Loucy (cell line): Measurements from ENCODE around the gene SVEP1.

ENCODE experiments used
- H2AFZ ChIP-seq: fragments of 200-600 bp; sonication (generic); 2 replicates; pipeline ENCODE4 v1.6.0; 2016; ENCODE audit warnings: antibody characterized with exemption, mild to moderate bottlenecking, low read length, moderate library complexity
- H3F3A ChIP-seq: fragments of 200-600 bp; 2 replicates; pipeline ENCODE4 v1.6.0; 2016; ENCODE audit warnings: antibody characterized with exemption, low read depth, mild to moderate bottlenecking
- H3K27me3 ChIP-seq: fragments of 200-600 bp; sonication (generic); 2 replicates; pipeline ENCODE4 v1.6.1; 2014; ENCODE audit warnings: low read length, mild to moderate bottlenecking; ENCODE audit not compliant: insufficient read depth, poor library complexity, severe bottlenecking
- H3K36me3 ChIP-seq: fragments of 200-600 bp; sonication (generic); 2 replicates; pipeline ENCODE4 v1.6.1; 2016; ENCODE audit warnings: low read length; ENCODE audit not compliant: insufficient read depth
- H3K4me1 ChIP-seq: fragments of 200-600 bp; sonication (generic); 2 replicates; pipeline ENCODE4 v1.5.1; 2014; ENCODE audit warnings: low read length, mild to moderate bottlenecking; ENCODE audit not compliant: insufficient read depth, poor library complexity, severe bottlenecking
- H3K4me2 ChIP-seq: fragments of 200-600 bp; sonication (generic); 2 replicates; pipeline ENCODE4 v1.6.0; 2014; ENCODE audit warnings: antibody characterized with exemption, low read length, low read depth, mild to moderate bottlenecking; ENCODE audit not compliant: poor library complexity, severe bottlenecking
- H3K4me3 ChIP-seq: fragments of 200-600 bp; sonication (generic); 2 replicates; pipeline ENCODE4 v1.5.1; 2014; ENCODE audit warnings: low read length, mild to moderate bottlenecking, mixed read lengths; ENCODE audit not compliant: poor library complexity, severe bottlenecking
- H3K79me2 ChIP-seq: fragments of 200-600 bp; sonication (generic); 2 replicates; pipeline ENCODE4 v1.6.1; 2014; ENCODE audit warnings: low read length; ENCODE audit not compliant: insufficient read depth
- H3K9ac ChIP-seq: fragments of 200-600 bp; sonication (generic); 2 replicates; pipeline ENCODE4 v1.6.0; 2014; ENCODE audit warnings: mild to moderate bottlenecking, low read depth, low read length, moderate library complexity; ENCODE audit not compliant: poor library complexity, severe bottlenecking
- H3K9me2 ChIP-seq: fragments of 200-600 bp; sonication (generic); replicated peaks from 2 replicates; pipeline ENCODE4 v1.6.1; 2016; ENCODE audit warnings: low read depth, low read length, mixed read lengths
- H3K9me3 ChIP-seq: fragments of 200-600 bp; sonication (generic); 2 replicates; pipeline ENCODE4 v1.6.1; 2014; ENCODE audit warnings: mild to moderate bottlenecking, antibody characterized with exemption, low read length, low read depth; ENCODE audit not compliant: insufficient read depth
- H4K20me1 ChIP-seq: fragments of 200-600 bp; sonication (generic); 2 replicates; pipeline ENCODE4 v1.6.0; 2014; ENCODE audit warnings: antibody characterized with exemption, low read length, mild to moderate bottlenecking; ENCODE audit not compliant: insufficient read depth, poor library complexity, severe bottlenecking
- EZH2phosphoT487 ChIP-seq: fragments of 200-600 bp; IDR thresholded peaks from 2 replicates; pipeline ENCODE4 v1.6.1; 2018; ENCODE audit warnings: antibody characterized with exemption, mild to moderate bottlenecking, moderate library complexity, borderline replicate concordance
- TF ChIP-seq, protein P1 (sequence below): fragments of 200-600 bp; sonication (generic); conservative IDR thresholded peaks from 2 replicates; pipeline ENCODE4 v1.5.1; 2014; ENCODE audit warnings: mild to moderate bottlenecking, antibody characterized with exemption, low read length

Gene SVEP1

GRCh38 chr9:110317911-110318310 is 261.6 kb downstream of the SVEP1 start:
- H3F3A ChIP-seq = no peaks in the 10 kb centered on the region
- H3K79me2 ChIP-seq = no peaks in the 10 kb centered on the region
- no peak overlapping the region for H3K4me2 ChIP-seq
- no peaks in the 10 kb centered on the region for H4K20me1 ChIP-seq
- TF ChIP-seq, protein P1, sequence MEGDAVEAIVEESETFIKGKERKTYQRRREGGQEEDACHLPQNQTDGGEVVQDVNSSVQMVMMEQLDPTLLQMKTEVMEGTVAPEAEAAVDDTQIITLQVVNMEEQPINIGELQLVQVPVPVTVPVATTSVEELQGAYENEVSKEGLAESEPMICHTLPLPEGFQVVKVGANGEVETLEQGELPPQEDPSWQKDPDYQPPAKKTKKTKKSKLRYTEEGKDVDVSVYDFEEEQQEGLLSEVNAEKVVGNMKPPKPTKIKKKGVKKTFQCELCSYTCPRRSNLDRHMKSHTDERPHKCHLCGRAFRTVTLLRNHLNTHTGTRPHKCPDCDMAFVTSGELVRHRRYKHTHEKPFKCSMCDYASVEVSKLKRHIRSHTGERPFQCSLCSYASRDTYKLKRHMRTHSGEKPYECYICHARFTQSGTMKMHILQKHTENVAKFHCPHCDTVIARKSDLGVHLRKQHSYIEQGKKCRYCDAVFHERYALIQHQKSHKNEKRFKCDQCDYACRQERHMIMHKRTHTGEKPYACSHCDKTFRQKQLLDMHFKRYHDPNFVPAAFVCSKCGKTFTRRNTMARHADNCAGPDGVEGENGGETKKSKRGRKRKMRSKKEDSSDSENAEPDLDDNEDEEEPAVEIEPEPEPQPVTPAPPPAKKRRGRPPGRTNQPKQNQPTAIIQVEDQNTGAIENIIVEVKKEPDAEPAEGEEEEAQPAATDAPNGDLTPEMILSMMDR = no peak
- no peak for TF ChIP-seq EZH2phosphoT487
- H2AFZ ChIP-seq = no peak overlapping the region
- H3K9me3 ChIP-seq = no peaks in the 10 kb centered on the region
- no peak overlapping the region for H3K4me3 ChIP-seq
- H3K36me3 ChIP-seq = no peaks in the 10 kb centered on the region
- no peaks in the 10 kb centered on the region for H3K4me1 ChIP-seq
- no peak overlapping the region for H3K9ac ChIP-seq
- no peaks in the 10 kb centered on the region for H3K27me3 ChIP-seq
- H3K9me2 ChIP-seq = no peaks in the 10 kb centered on the region

DNA sequence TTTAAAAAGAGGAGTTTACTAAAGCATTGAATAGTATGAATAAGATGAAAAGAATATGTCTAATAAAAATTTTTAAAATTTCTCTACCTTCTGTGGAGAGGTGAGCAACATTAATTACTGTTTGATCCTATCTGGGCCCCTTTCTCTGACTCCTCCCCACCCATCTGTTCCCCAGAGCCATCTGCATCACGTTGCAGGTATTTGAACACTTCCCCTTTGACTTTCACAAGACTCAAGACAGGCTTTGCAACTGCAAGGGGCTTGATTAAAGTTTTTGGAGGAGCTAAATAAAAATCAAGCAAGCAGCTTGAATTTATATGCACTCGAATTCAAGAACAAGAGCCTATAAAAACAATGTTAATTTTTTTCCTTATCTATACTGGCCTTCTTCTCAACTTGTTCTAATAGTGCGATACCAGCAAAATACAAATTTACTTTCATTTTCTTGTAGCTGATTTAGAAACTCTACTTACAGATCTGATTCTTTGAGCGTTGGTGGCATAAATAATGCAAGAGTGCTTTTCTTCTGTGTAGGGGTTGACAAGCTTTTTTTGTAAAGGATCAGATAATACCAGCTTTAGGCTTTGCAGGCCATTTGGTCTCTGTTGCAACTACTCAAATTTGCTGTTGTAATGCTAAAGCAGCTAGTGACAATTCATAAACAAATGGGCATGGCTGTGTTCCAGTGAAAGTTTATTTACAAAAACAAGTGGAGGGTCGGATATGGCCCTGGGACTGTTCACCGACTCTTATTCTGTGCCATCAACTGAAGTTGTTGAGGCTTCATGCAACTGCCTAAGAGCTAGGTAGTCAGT is 263.1 kb downstream of the SVEP1 start:
- Histone ChIP-seq H4K20me1 (no peaks in the 10 kb centered on the region), H3K4me2 (no peak overlapping the region), H3K9ac (no peak overlapping the region), H3K79me2 (no peaks in the 10 kb centered on the region), H2AFZ (no peak overlapping the region), H3K27me3 (no peaks in the 10 kb centered on the region), H3K9me3 (peaks cover 7% of the 10 kb centered on the region; the same call in 1 of the 2 replicates), H3K36me3 (no peaks in the 10 kb centered on the region), H3K4me3 (no peak overlapping the region), H3K4me1 (no peaks in the 10 kb centered on the region), H3F3A (no peaks in the 10 kb centered on the region), H3K9me2 (no peaks in the 10 kb centered on the region)
- TF ChIP-seq, protein P1 = no peak
- no peak for TF ChIP-seq EZH2phosphoT487
